Vagina (tissue), 2 donors: Measurements from ENCODE around the gene OR6Y1. TPM values are rescaled to one million over a fixed set of nuclear protein-coding genes. Genes with fewer than 3 reads are reported as not detected.

Experiments
- DNase-seq, 2 donors: peaks; one replicate each; pipeline ENCODE4 v3.0.0-alpha.2; 2017; ENCODE audit errors: extremely low spot score in 2 of 2
- H3K27ac ChIP-seq: fragments of 200-600 bp; sonication (generic); one replicate; pipeline ENCODE4 v1.5.1; 2019
- H3K27me3 ChIP-seq: fragments of 200-600 bp; sonication (generic); one replicate; pipeline ENCODE4 v1.5.1; 2019
- H3K36me3 ChIP-seq, 2 donors: fragments of 200-600 bp; sonication (generic); one replicate each; pipeline ENCODE4 v1.5.1; 2017 to 2019
- H3K4me1 ChIP-seq: fragments of 200-600 bp; sonication (generic); one replicate; pipeline ENCODE4 v1.5.1; 2019
- H3K4me3 ChIP-seq, 2 donors: fragments of 200-600 bp; sonication (generic); 1 replicate in 1 of 2; 2 replicates in 1 of 2; pipeline ENCODE4 v1.5.1; 2016 to 2019
- H3K9me3 ChIP-seq: fragments of 200-600 bp; sonication (generic); one replicate; pipeline ENCODE4 v1.5.1; 2019
- CTCF ChIP-seq, 3 experiments: fragments of 450-650 bp in 2 of 3; fragments of 200-600 bp in 1 of 3; sonication (generic) in 1 of 3; IDR thresholded peaks; one replicate each; pipeline ENCODE4 v1.5.1; 2017 to 2019; ENCODE audit warnings: antibody characterized with exemption in 3 of 3, mild to moderate bottlenecking in 2 of 3, moderate library complexity in 2 of 3
- POLR2A ChIP-seq, 2 donors: fragments of 450-650 bp; IDR thresholded peaks; one replicate each; pipeline ENCODE4 v1.6.1; 2017; ENCODE audit warnings: antibody characterized with exemption in 2 of 2, mild to moderate bottlenecking in 2 of 2, moderate library complexity in 2 of 2
- POLR2AphosphoS5 ChIP-seq, 2 donors: sonication (generic); formaldehyde crosslinking; IDR thresholded peaks; one replicate each; pipeline ENCODE4 v1.9.0; 2017; ENCODE audit warnings: antibody characterized with exemption in 2 of 2, mild to moderate bottlenecking in 2 of 2, low read depth in 1 of 2; ENCODE audit not compliant: insufficient read depth in 1 of 2
- intact Hi-C: fragments of 100-400 bp; cut with DNase I; formaldehyde crosslinking; loops from one replicate; pipeline ENCODE4 v1.15.1; 2023
- total RNA-seq: library from RNA; depleted of rRNA; stranded (reverse); fragments of >200 nt; gene quantifications from one replicate; pipeline ENCODE4 v1.2.3, GENCODE V29; 2016

Gene OR6Y1
- total RNA-seq, 1 donor from 2014 or later = not detected

DNA sequence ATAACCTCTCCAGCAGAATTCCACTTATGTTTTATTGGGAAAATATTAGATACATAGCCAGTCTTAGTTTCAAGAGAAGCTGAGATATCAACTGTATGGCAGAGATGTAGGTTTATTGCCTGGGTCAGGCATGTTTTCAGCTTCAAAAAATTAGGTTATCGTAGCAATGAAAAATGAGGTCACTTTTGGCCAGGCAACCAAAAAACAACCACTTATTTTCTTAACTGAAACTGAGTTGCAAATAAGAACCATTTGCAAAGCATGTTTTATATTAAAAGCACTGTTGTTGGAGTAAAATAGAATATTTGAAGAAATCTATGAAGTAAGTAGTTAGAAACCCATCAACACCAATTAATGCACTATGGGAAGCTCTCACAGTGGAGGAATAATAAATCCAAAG lies 5.5 kb upstream of the OR6Y1 start:
- no peaks in the 10 kb centered on the region for H3K27me3 ChIP-seq
- no peaks in the 10 kb centered on the region for H3K36me3 ChIP-seq
- no peak overlapping the region for H3K4me3 ChIP-seq
- H3K27ac ChIP-seq = no peak overlapping the region
- DNase-seq = no peak
- no peaks in the 10 kb centered on the region for H3K4me1 ChIP-seq
- no peak for TF ChIP-seq CTCF (IDR thresholded peaks at IDR 0.05)
- TF ChIP-seq POLR2AphosphoS5 (IDR thresholded peaks at IDR 0.05; ENCODE audit: insufficient read depth in 1 of 2, low read depth in 1 of 2) = no peak
- no peak for TF ChIP-seq POLR2A (IDR thresholded peaks at IDR 0.05)
- H3K9me3 ChIP-seq = no peaks in the 10 kb centered on the region
- intact Hi-C loops = no loop called here

GRCh38 chr1:158552296-158552695 lies 1.9 kb downstream of the OR6Y1 start:
- Histone ChIP-seq H3K27ac (no peak overlapping the region), H3K27me3 (no peaks in the 10 kb centered on the region), H3K4me1 (no peaks in the 10 kb centered on the region), H3K36me3 (no peaks in the 10 kb centered on the region), H3K4me3 (no peak overlapping the region), H3K9me3 (no peaks in the 10 kb centered on the region)
- intact Hi-C loops = no loop called here
- no peak for DNase-seq
- TF ChIP-seq POLR2AphosphoS5 (IDR thresholded peaks at IDR 0.05; ENCODE audit: insufficient read depth in 1 of 2, low read depth in 1 of 2) = no peak
- TF ChIP-seq CTCF (IDR thresholded peaks at IDR 0.05) = no peak
- TF ChIP-seq POLR2A (IDR thresholded peaks at IDR 0.05) = no peak

- intact Hi-C loops = no loop called here
- Histone ChIP-seq H3K4me1 (no peaks in the 10 kb centered on the region), H3K27me3 (no peaks in the 10 kb centered on the region), H3K9me3 (no peaks in the 10 kb centered on the region), H3K36me3 (no peaks in the 10 kb centered on the region), H3K27ac (no peak overlapping the region), H3K4me3 (no peak overlapping the region)
- TF ChIP-seq POLR2AphosphoS5 (IDR thresholded peaks at IDR 0.05; ENCODE audit: insufficient read depth in 1 of 2, low read depth in 1 of 2) (no peak), CTCF (IDR thresholded peaks at IDR 0.05) (no peak), POLR2A (IDR thresholded peaks at IDR 0.05) (no peak)
- DNase-seq = no peak
These were observed 6.7 kb downstream of the OR6Y1 start for GRCh38 chr1:158547533-158547932.

GRCh38 chr1:158537609-158538008 lies 16.6 kb downstream of the OR6Y1 start:
- H3K4me1 ChIP-seq = no peaks in the 10 kb centered on the region
- DNase-seq = no peak
- H3K4me3 ChIP-seq = no peak overlapping the region
- H3K27me3 ChIP-seq = no peaks in the 10 kb centered on the region
- H3K36me3 ChIP-seq = no peaks in the 10 kb centered on the region
- no peaks in the 10 kb centered on the region for H3K9me3 ChIP-seq
- no peak overlapping the region for H3K27ac ChIP-seq
- intact Hi-C loops = no loop called here
- TF ChIP-seq POLR2AphosphoS5 (IDR thresholded peaks at IDR 0.05; ENCODE audit: insufficient read depth in 1 of 2, low read depth in 1 of 2) = no peak
- TF ChIP-seq CTCF (IDR thresholded peaks at IDR 0.05) = no peak
- TF ChIP-seq POLR2A (IDR thresholded peaks at IDR 0.05) = no peak

DNA sequence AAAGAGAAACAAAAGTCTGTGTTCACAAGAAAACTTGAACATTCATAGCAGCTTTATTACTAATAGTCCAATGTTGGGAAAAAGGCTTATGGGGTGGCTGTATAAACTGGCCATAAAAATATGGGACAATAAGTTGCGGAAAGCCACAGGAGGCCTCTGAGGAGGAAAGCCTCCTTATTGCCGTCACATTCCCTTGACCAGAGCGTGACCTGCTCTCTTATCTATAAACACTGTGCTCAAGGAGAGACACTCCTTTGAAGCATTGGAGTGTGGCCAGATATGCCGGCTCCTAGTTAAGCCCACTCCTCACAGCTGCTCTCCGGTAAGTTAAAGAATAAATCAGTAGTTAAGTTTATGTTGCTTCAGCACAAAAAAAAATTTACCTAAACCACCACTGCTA lies 19.7 kb downstream of the OR6Y1 start:
- Histone ChIP-seq H3K27ac (no peak overlapping the region), H3K4me1 (no peaks in the 10 kb centered on the region), H3K27me3 (no peaks in the 10 kb centered on the region), H3K36me3 (no peaks in the 10 kb centered on the region), H3K9me3 (no peaks in the 10 kb centered on the region), H3K4me3 (no peak overlapping the region)
- intact Hi-C loops = no loop called here
- no peak for TF ChIP-seq POLR2AphosphoS5 (IDR thresholded peaks at IDR 0.05; ENCODE audit: insufficient read depth in 1 of 2, low read depth in 1 of 2)
- no peak for TF ChIP-seq CTCF (IDR thresholded peaks at IDR 0.05)
- no peak for TF ChIP-seq POLR2A (IDR thresholded peaks at IDR 0.05)
- no peak for DNase-seq
